ENCODE measurements around the gene PHC2. TPM values are rescaled to one million over a fixed set of nuclear protein-coding genes. Genes with fewer than 3 reads are reported as not detected.
A peak's percentile ranks its signal among the peaks of the same experiment; 100 is the strongest.

The PHC2 gene
- total RNA-seq, 2 donors from 2014 or later: 98.3 to 127 TPM

- intact Hi-C loops (cut with DNase I): no loop called here
- DNase-seq (ENCODE audit: low spot score): peak; percentile 91
Observed at GRCh38 chr1:33347650-33347992, 83.3 kb downstream of the PHC2 start.

- intact Hi-C loops (cut with DNase I): no loop called here
- peak; percentile 83 for DNase-seq (ENCODE audit: low spot score)
Observed at GRCh38 chr1:33346927-33347649, 83.8 kb downstream of the PHC2 start.

- DNase-seq (ENCODE audit: low spot score): no peak
- intact Hi-C loops (cut with DNase I): no loop called here
Observed at GRCh38 chr1:33346533-33346926, 84.4 kb downstream of the PHC2 start.

GRCh38 chr1:33344896-33345560 is 85.9 kb downstream of the PHC2 start:
- DNase-seq (ENCODE audit: low spot score): no peak
- intact Hi-C loops (cut with DNase I): no loop called here

- DNase-seq (ENCODE audit: low spot score): no peak
- intact Hi-C loops (cut with DNase I): no loop called here
Observed at GRCh38 chr1:33343539-33343938, 87.4 kb downstream of the PHC2 start.

GRCh38 chr1:33342041-33342723 is 88.7 kb downstream of the PHC2 start:
- no peak for DNase-seq (ENCODE audit: low spot score)
- intact Hi-C loops (cut with DNase I): no loop called here

- intact Hi-C loops (cut with DNase I): no loop called here
- DNase-seq (ENCODE audit: low spot score): no peak
Observed at GRCh38 chr1:33341190-33341589, 89.7 kb downstream of the PHC2 start.

GRCh38 chr1:33339413-33339812 is 91.5 kb downstream of the PHC2 start:
- DNase-seq (ENCODE audit: low spot score): no peak
- intact Hi-C loops (cut with DNase I): loop anchor here in 1 of 2 donors (5.0 kb wide), 1 partner anchor 42 kb away; no protein-coding TSS in a partner anchor

GRCh38 chr1:33338440-33339211 is 92.3 kb downstream of the PHC2 start:
- no peak for DNase-seq (ENCODE audit: low spot score)
- intact Hi-C loops (cut with DNase I): loop anchor here in 1 of 2 donors (5.0 kb wide), 1 partner anchor 41 kb away; no protein-coding TSS in a partner anchor

GRCh38 chr1:33338048-33338439 is 92.9 kb downstream of the PHC2 start:
- intact Hi-C loops (cut with DNase I): loop anchor here in 1 of 2 donors (5.0 kb wide), 1 partner anchor 41 kb away; no protein-coding TSS in a partner anchor
- no peak for DNase-seq (ENCODE audit: low spot score)

- DNase-seq (ENCODE audit: low spot score): no peak
- intact Hi-C loops (cut with DNase I): loop anchor here in 1 of 2 donors (5.0 kb wide), 1 partner anchor 40 kb away; no protein-coding TSS in a partner anchor
Observed at GRCh38 chr1:33337441-33337840, 93.5 kb downstream of the PHC2 start.

- DNase-seq (ENCODE audit: low spot score): no peak
- intact Hi-C loops (cut with DNase I): loop anchor here in 1 of 2 donors (5.0 kb wide), 1 partner anchor 39 kb away; no protein-coding TSS in a partner anchor
Observed at GRCh38 chr1:33336580-33336979, 94.3 kb downstream of the PHC2 start.

GRCh38 chr1:33335020-33335419 is 95.9 kb downstream of the PHC2 start:
- DNase-seq (ENCODE audit: low spot score): no peak
- intact Hi-C loops (cut with DNase I): loop anchor here in 1 of 2 donors (5.0 kb wide), 1 partner anchor 38 kb away; no protein-coding TSS in a partner anchor

- DNase-seq (ENCODE audit: low spot score): peak; percentile 94
- intact Hi-C loops (cut with DNase I): no loop called here
Observed at GRCh38 chr1:33334081-33334552, 96.8 kb downstream of the PHC2 start.

- no peak for DNase-seq (ENCODE audit: low spot score)
Observed at GRCh38 chr1:33332881-33333280, 98.0 kb downstream of the PHC2 start.

GRCh38 chr1:33332357-33332789 is 98.5 kb downstream of the PHC2 start:
- intact Hi-C loops (cut with DNase I): no loop called here
- DNase-seq (ENCODE audit: low spot score): no peak

More at GRCh38 chr1:33332881-33333280, 98.0 kb downstream of the PHC2 start:
- intact Hi-C loops (cut with DNase I): no loop called here

GRCh38 chr1:33331444-33332356 is 99.2 kb downstream of the PHC2 start:
- no peak for DNase-seq (ENCODE audit: low spot score)
- intact Hi-C loops (cut with DNase I): no loop called here

- DNase-seq (ENCODE audit: low spot score): no peak
- intact Hi-C loops (cut with DNase I): no loop called here
Observed at GRCh38 chr1:33330906-33331305, 100.0 kb downstream of the PHC2 start.

Measured in posterior vena cava (tissue), 2 donors.